Measurements from ENCODE around the gene HTRA3.

GRCh38 chr4:8272472-8273428 is 3.2 kb downstream of the HTRA3 start:
- TF ChIP-seq, protein P1, sequence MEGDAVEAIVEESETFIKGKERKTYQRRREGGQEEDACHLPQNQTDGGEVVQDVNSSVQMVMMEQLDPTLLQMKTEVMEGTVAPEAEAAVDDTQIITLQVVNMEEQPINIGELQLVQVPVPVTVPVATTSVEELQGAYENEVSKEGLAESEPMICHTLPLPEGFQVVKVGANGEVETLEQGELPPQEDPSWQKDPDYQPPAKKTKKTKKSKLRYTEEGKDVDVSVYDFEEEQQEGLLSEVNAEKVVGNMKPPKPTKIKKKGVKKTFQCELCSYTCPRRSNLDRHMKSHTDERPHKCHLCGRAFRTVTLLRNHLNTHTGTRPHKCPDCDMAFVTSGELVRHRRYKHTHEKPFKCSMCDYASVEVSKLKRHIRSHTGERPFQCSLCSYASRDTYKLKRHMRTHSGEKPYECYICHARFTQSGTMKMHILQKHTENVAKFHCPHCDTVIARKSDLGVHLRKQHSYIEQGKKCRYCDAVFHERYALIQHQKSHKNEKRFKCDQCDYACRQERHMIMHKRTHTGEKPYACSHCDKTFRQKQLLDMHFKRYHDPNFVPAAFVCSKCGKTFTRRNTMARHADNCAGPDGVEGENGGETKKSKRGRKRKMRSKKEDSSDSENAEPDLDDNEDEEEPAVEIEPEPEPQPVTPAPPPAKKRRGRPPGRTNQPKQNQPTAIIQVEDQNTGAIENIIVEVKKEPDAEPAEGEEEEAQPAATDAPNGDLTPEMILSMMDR (IDR thresholded peaks at IDR 0.05): no peak
- TF ChIP-seq POLR2A (IDR thresholded peaks at IDR 0.05): no peak

Data from esophagus squamous epithelium (tissue), 4 donors.